HL-60 (cell line): ENCODE results near the gene BRCA2.

Experiments used
- DNase-seq, 2 experiments: peaks; one replicate each; pipeline ENCODE4 v3.0.0-alpha.2; 2010 to 2020; ENCODE audit warnings: low read depth in 1 of 2, low spot score in 1 of 2
- H3K27ac ChIP-seq: fragments of 250-450 bp; sonication (Bioruptor Pico); replicated peaks from 2 replicates; pipeline ENCODE4 v1.5.1; 2020; ENCODE audit warnings: mild to moderate bottlenecking, moderate library complexity
- H3K27me3 ChIP-seq: fragments of 250-450 bp; sonication (Bioruptor Pico); 2 replicates; pipeline ENCODE4 v1.5.1; 2021; ENCODE audit warnings: mild to moderate bottlenecking, moderate library complexity; ENCODE audit not compliant: insufficient read depth, poor library complexity, severe bottlenecking
- H3K4me3 ChIP-seq: replicated peaks from 2 replicates; pipeline ENCODE4 v1.5.1; 2011; ENCODE audit warnings: mild to moderate bottlenecking, control low read depth, low read length; ENCODE audit not compliant: insufficient read depth
- GABPA ChIP-seq: IDR thresholded peaks from 2 replicates; pipeline ENCODE4 v1.6.1; 2012; ENCODE audit warnings: low read depth
- POLR2AphosphoS5 ChIP-seq: IDR thresholded peaks from 2 replicates; pipeline ENCODE4 v1.6.1; 2012; ENCODE audit warnings: low read depth
- REST ChIP-seq: IDR thresholded peaks from 2 replicates; pipeline ENCODE4 v1.6.1; 2012; ENCODE audit warnings: low read depth; ENCODE audit not compliant: insufficient replicate concordance
- SPI1 ChIP-seq: IDR thresholded peaks from 2 replicates; pipeline ENCODE4 v1.6.1; 2012; ENCODE audit warnings: low read depth, mild to moderate bottlenecking, borderline replicate concordance
- TF ChIP-seq, protein P1 (sequence below): IDR thresholded peaks from one replicate; pipeline ENCODE4 v1.5.1; 2011; ENCODE audit warnings: low read length, control low read depth, inconsistent platforms; ENCODE audit not compliant: insufficient read depth

Gene BRCA2

GRCh38 chr13:32407854-32408253 is 92.5 kb downstream of the BRCA2 start:
- H3K27me3 ChIP-seq: no peaks in the 10 kb centered on the region
- TF ChIP-seq GABPA (no peak), POLR2AphosphoS5 (no peak), REST (no peak), SPI1 (no peak)
- TF ChIP-seq, protein P1, sequence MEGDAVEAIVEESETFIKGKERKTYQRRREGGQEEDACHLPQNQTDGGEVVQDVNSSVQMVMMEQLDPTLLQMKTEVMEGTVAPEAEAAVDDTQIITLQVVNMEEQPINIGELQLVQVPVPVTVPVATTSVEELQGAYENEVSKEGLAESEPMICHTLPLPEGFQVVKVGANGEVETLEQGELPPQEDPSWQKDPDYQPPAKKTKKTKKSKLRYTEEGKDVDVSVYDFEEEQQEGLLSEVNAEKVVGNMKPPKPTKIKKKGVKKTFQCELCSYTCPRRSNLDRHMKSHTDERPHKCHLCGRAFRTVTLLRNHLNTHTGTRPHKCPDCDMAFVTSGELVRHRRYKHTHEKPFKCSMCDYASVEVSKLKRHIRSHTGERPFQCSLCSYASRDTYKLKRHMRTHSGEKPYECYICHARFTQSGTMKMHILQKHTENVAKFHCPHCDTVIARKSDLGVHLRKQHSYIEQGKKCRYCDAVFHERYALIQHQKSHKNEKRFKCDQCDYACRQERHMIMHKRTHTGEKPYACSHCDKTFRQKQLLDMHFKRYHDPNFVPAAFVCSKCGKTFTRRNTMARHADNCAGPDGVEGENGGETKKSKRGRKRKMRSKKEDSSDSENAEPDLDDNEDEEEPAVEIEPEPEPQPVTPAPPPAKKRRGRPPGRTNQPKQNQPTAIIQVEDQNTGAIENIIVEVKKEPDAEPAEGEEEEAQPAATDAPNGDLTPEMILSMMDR: no peak
- no peak for DNase-seq
- H3K27ac ChIP-seq: no peak overlapping the region
- no peak overlapping the region for H3K4me3 ChIP-seq

GRCh38 chr13:32408296-32409000 is 93.1 kb downstream of the BRCA2 start:
- Histone ChIP-seq H3K4me3 (no peak overlapping the region), H3K27me3 (no peaks in the 10 kb centered on the region), H3K27ac (no peak overlapping the region)
- TF ChIP-seq GABPA (no peak), REST (no peak), POLR2AphosphoS5 (no peak), SPI1 (no peak)
- TF ChIP-seq, protein P1: no peak
- no peak for DNase-seq

DNA sequence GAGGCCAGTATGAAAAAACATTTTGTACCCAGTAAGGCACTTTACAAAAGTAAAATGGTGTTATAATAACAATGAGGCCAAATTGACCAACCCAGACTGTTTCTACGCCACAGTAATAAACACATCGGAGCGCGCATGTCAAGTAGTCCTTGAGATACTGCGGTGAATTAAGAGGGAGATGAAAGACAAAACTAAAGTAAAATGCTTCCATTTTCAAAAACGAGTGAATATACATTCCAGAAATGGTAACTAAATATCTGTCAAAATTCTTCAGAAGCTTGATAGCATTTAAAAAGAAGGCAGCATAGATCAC is 93.6 kb downstream of the BRCA2 start:
- Histone ChIP-seq H3K4me3 (no peak overlapping the region), H3K27me3 (no peaks in the 10 kb centered on the region), H3K27ac (no peak overlapping the region)
- TF ChIP-seq POLR2AphosphoS5 (no peak), REST (no peak), GABPA (no peak), SPI1 (no peak)
- TF ChIP-seq, protein P1: no peak
- DNase-seq: no peak
